ENCODE measurements around the gene BOK. TPM values are rescaled to one million over a fixed set of nuclear protein-coding genes. Genes with fewer than 3 reads are reported as not detected.

Gene BOK
- total and polyA plus RNA-seq, 10 of the 15 experiments (the other 5 are each of a cell fraction or from before 2014, with no cell fraction given), result 0.04 to 0.15 (median 0.12) TPM; not detected in 7

- Histone ChIP-seq H3K36me3 (ENCODE audit: control insufficient read depth in 2 of 2, insufficient read depth in 2 of 2, low read length in 1 of 2) (peaks cover 11 to 16% of the 10 kb centered on the region in 2 experiments; a peak in 2 of 4 replicates), H3K4me3 (peak overlapping the region; percentile 75), H3K9ac (ENCODE audit: control insufficient read depth, insufficient read depth, low read length) (peak overlapping the region; percentile 56; the same call in 1 of the 2 replicates), H4K20me1 (ENCODE audit: control insufficient read depth, insufficient read depth) (no peaks in the 10 kb centered on the region), H3K4me1 (ENCODE audit: control insufficient read depth, insufficient read depth, low read length) (no peaks in the 10 kb centered on the region), H3K79me2 (ENCODE audit: control insufficient read depth, insufficient read depth, low read length) (peaks cover 7% of the 10 kb centered on the region), H3K27ac (ENCODE audit: control insufficient read depth, insufficient read depth) (peak overlapping the region; percentile 43; the same call in 1 of the 2 replicates), H3K9me3 (replicated peaks; ENCODE audit: control insufficient read depth, insufficient read depth, low read length) (no peaks in the 10 kb centered on the region), H3K27me3 (replicated peaks in 1 of 2; ENCODE audit: control insufficient read depth in 2 of 2, insufficient read depth in 2 of 2, low read length in 1 of 2) (no peaks in the 10 kb centered on the region), H3K4me2 (ENCODE audit: control insufficient read depth, insufficient read depth) (peak overlapping the region; percentile 91), H2AFZ (ENCODE audit: control insufficient read depth, low read depth, low read length) (peak overlapping the region; percentile 69)
- ChIA-PET SMC1A (ENCODE audit: uncharacterized antibody, unreplicated experiment) (no interaction called here), RAD21 (ENCODE audit: unreplicated experiment) (interaction anchor here (1.1 to 1.5 kb wide), 2 partner anchors 252 to 392 kb away, joined by 3 to 4 read pairs; no protein-coding TSS in a partner anchor), CTCF (interaction anchor here (0.6 to 2.0 kb wide), 8 partner anchors 8 to 819 kb away, joined by 3 to 9 read pairs (median 3); no protein-coding TSS in a partner anchor), POLR2A (interaction anchor here (1.1 to 1.3 kb wide), 2 partner anchors 16 to 28 kb away, joined by 3 read pairs; no protein-coding TSS in a partner anchor)
- BruUV-seq (replicated peaks), result no TSS peak
- in situ Hi-C loops (cut with MboI), result no loop called here
- intact Hi-C loops (cut with micrococcal nuclease; ENCODE audit: unreplicated experiment), result loop anchor here (5.0 to 10.0 kb wide), 2 partner anchors 103 to 255 kb away; partner anchors contain the start of genes FARP2 and STK25
- WGBS (ENCODE audit: insufficient coverage, insufficient replicate concordance, low lambda C conversion rate, missing lambda C conversion rate), result 11% methylated on average over 56 of the region's 76 CpGs
- peak; percentile 100 for ATAC-seq
- peak; percentile 40 for DNase-seq (ENCODE audit: low read depth, low spot score)
- no peak for FAIRE-seq
- TF ChIP-seq ZNF207 (IDR thresholded peaks at IDR 0.05; ENCODE audit: borderline replicate concordance), result no peak
- no peak for TF ChIP-seq TARDBP (IDR thresholded peaks at IDR 0.05; ENCODE audit: borderline replicate concordance)
- peak; percentile 58; the same call in 1 of the 2 replicates for TF ChIP-seq ELK1 (IDR thresholded peaks at IDR 0.05; ENCODE audit: low read depth, low read length)
- no peak for TF ChIP-seq IRF4 (IDR thresholded peaks at IDR 0.05; ENCODE audit: low read depth, low read length)
- no peak for TF ChIP-seq HSF1 (IDR thresholded peaks at IDR 0.05; ENCODE audit: low read depth, low read length)
- TF ChIP-seq NKRF (conservative IDR thresholded peaks at IDR 0.05), result peak; percentile 62; the same call in 1 of the 2 replicates
- TF ChIP-seq ZNF217 (IDR thresholded peaks at IDR 0.05), result no peak
- TF ChIP-seq HDAC2 (IDR thresholded peaks at IDR 0.05), result no peak
- no peak for TF ChIP-seq IKZF2 (IDR thresholded peaks at IDR 0.05)
- no peak for TF ChIP-seq ESRRA (IDR thresholded peaks at IDR 0.05; ENCODE audit: low read length)
- no peak for TF ChIP-seq JUND (IDR thresholded peaks at IDR 0.05; ENCODE audit: low read depth, low read length)
- TF ChIP-seq ZSCAN29 (IDR thresholded peaks at IDR 0.05), result no peak
- TF ChIP-seq SMAD1 (IDR thresholded peaks at IDR 0.05; ENCODE audit: low read depth, partially characterized antibody), result no peak
- TF ChIP-seq CREB1 (IDR thresholded peaks at IDR 0.05; ENCODE audit: low read depth), result peak; percentile 26; the same call in 1 of the 2 replicates
- TF ChIP-seq RFX5 (IDR thresholded peaks at IDR 0.05; ENCODE audit: low read depth, low read length), result no peak
- no peak for TF ChIP-seq ASH2L (IDR thresholded peaks at IDR 0.05; ENCODE audit: borderline replicate concordance, low read depth)
- TF ChIP-seq STAT1 (conservative IDR thresholded peaks at IDR 0.05), result no peak
Measured at GRCh38 chr2:241609859-241610793, 51.6 kb downstream of the BOK start.

Data from GM12878 (cell line).